GM12865 (cell line): Measurements from ENCODE around the gene OR14A2.
"Not testable (repeated sequence)": the region's sequence is repeated elsewhere in the genome, so short reads cannot be mapped to it uniquely, and the experiment has no call there.

ENCODE experiments used
- DNase-seq: peaks from one replicate; pipeline ENCODE4 v3.0.0; 2010; ENCODE audit warnings: low read depth
- H3K4me3 ChIP-seq: 2 replicates; pipeline ENCODE4 v1.5.1; 2011; ENCODE audit warnings: mild to moderate bottlenecking, low read depth, low read length, control low read depth
- CTCF ChIP-seq: IDR thresholded peaks from 2 replicates; pipeline ENCODE4 v1.5.1; 2011; ENCODE audit warnings: low read length, control low read depth, low read depth, inconsistent platforms; ENCODE audit not compliant: insufficient read depth; ENCODE audit errors: missing control alignments

The OR14A2 gene

GRCh38 chr1:247748041-247748440, at the start of gene OR14A2:
Gene OR14A2, minus strand, starts transcription at chr1:247748141.
- no peak within 1 kb of the TSS for H3K4me3 ChIP-seq
- no peak for DNase-seq
- TF ChIP-seq CTCF: no peak

GRCh38 chr1:247797518-247797917, 49.6 kb upstream of the OR14A2 start:
- no peak overlapping the region for H3K4me3 ChIP-seq
- DNase-seq: no peak
- no peak for TF ChIP-seq CTCF

- no peak for DNase-seq
- TF ChIP-seq CTCF: no peak
Observed at GRCh38 chr1:247769603-247770002, 21.7 kb upstream of the OR14A2 start.

GRCh38 chr1:247760456-247760855, 12.5 kb upstream of the OR14A2 start, which contains the start of gene OR1C1:
Gene OR1C1, minus strand, starts transcription at chr1:247760556. Its CDS starts 2,150 bp downstream, at chr1:247758406.
- TF ChIP-seq CTCF: no peak
- H3K4me3 ChIP-seq: no peak within 1 kb of the TSS
- DNase-seq: no peak

More at GRCh38 chr1:247769603-247770002, 21.7 kb upstream of the OR14A2 start:
- no peak overlapping the region for H3K4me3 ChIP-seq

- not testable (repeated sequence) for DNase-seq
Observed at GRCh38 chr1:247754311-247754710, 6.4 kb upstream of the OR14A2 start.

GRCh38 chr1:247749870-247750269, 1.9 kb upstream of the OR14A2 start:
- no peak for TF ChIP-seq CTCF
- no peak for DNase-seq
- no peak overlapping the region for H3K4me3 ChIP-seq

More at GRCh38 chr1:247754311-247754710, 6.4 kb upstream of the OR14A2 start:
- not testable (repeated sequence) for H3K4me3 ChIP-seq

- DNase-seq: no peak
- no peak for TF ChIP-seq CTCF
- no peak overlapping the region for H3K4me3 ChIP-seq
Observed at GRCh38 chr1:247747616-247748015, 325 bp downstream of the OR14A2 start.

GRCh38 chr1:247746391-247746935, 1.5 kb downstream of the OR14A2 start:
- no peak for DNase-seq

GRCh38 chr1:247742215-247742760, 5.7 kb downstream of the OR14A2 start:
- not testable (repeated sequence) for H3K4me3 ChIP-seq, DNase-seq

More at GRCh38 chr1:247746391-247746935, 1.5 kb downstream of the OR14A2 start:
- TF ChIP-seq CTCF: no peak
- H3K4me3 ChIP-seq: no peak overlapping the region
